Left lung (tissue), 14 donors: ENCODE measurements around the gene DAZL. TPM values are rescaled to one million over a fixed set of nuclear protein-coding genes. Genes with fewer than 3 reads are reported as not detected.

Experiments
- ATAC-seq: fragments of 200-7000 bp; cut with Tn5 transposase; one replicate; pipeline ENCODE4 v1.9.1; 2020; ENCODE audit warnings: moderate library complexity
- DNase-seq, 4 donors: peaks; one replicate each; pipeline ENCODE4 v3.0.0-alpha.2; 2013 to 2020
- H3K27ac ChIP-seq, 2 donors: fragments of 200-600 bp; sonication (generic) in 1 of 2; one replicate each; pipeline versions ENCODE4 v1.5.0 to v1.8.0; 2020 to 2021
- H3K27me3 ChIP-seq, 2 donors: fragments of 200-600 bp; sonication (generic) in 1 of 2; one replicate each; pipeline versions ENCODE4 v1.5.0 to v1.8.0; 2020 to 2021
- H3K36me3 ChIP-seq, 2 donors: fragments of 200-600 bp; sonication (generic) in 1 of 2; one replicate each; pipeline versions ENCODE4 v1.5.0 to v1.8.0; 2020 to 2021
- H3K4me1 ChIP-seq, 2 donors: fragments of 200-600 bp; one replicate each; pipeline ENCODE4 v1.8.0; 2021
- H3K4me3 ChIP-seq, 2 donors: fragments of 200-600 bp; sonication (generic) in 1 of 2; one replicate each; pipeline versions ENCODE4 v1.5.0 to v1.8.0; 2020 to 2021; ENCODE audit warnings: mild to moderate bottlenecking in 1 of 2
- H3K9me3 ChIP-seq, 2 donors: fragments of 200-600 bp; sonication (generic) in 1 of 2; one replicate each; pipeline versions ENCODE4 v1.5.0 to v1.8.0; 2020 to 2021
- CTCF ChIP-seq, 2 donors: fragments of 200-600 bp; sonication (generic) in 1 of 2; IDR thresholded peaks; one replicate each; pipeline versions ENCODE4 v1.5.0 to v1.8.0; 2021; ENCODE audit warnings: antibody characterized with exemption in 2 of 2
- intact Hi-C, 2 donors: fragments of 100-400 bp; cut with DNase I; formaldehyde crosslinking; loops; one replicate each; pipeline versions ENCODE4 v1.11.2 to v1.14.2; 2022
- long read RNA-seq, 12 donors: library from polyadenylated mRNA in 2 of 12; unstranded in 2 of 12; transcript quantifications; one replicate each; pipeline ENCODE4 v2.0.0 and lab custom pipeline, GENCODE V29; 2019 to 2026
- polyA plus RNA-seq, 6 donors: library from polyadenylated mRNA; unstranded; fragments of 120-200 nt; gene quantifications; one replicate each; pipeline ENCODE4 v1.2.1, GENCODE V29; 2013; ENCODE audit not compliant: insufficient read length in 6 of 6
- total RNA-seq, 2 donors: library from RNA; stranded (reverse); fragmentation: NEBNext Ultra II Directional; extraction: Animal tissue kit (Norgen Biotek cat#: 25700); gene quantifications; one replicate each; pipeline ENCODE4 v1.2.1, GENCODE V29; 2021
- donor health status: DM: no; HTN: yes; CAD: no.
- donor health status: DM: no; HTN: no; CAD: no.

Gene DAZL
- total RNA-seq, result not detected
- not detected for polyA plus RNA-seq
- long read RNA-seq, donor 1, result 0 reads
- long read RNA-seq, donor 2, result 0 reads
- long read RNA-seq, donor 3, result 0 reads
- long read RNA-seq, donor 4, result 0 reads
- long read RNA-seq, donor 5, result 0 reads
- long read RNA-seq, donor 6, result 0 reads
- long read RNA-seq, donor 7, result 0 reads
- long read RNA-seq, donor 8, result 0 reads
- long read RNA-seq, donor 9, result 0 reads
- long read RNA-seq, donor 10, result 0 reads
- long read RNA-seq, donor 11, result 0 reads
- long read RNA-seq, donor 12, result 0 reads

- TF ChIP-seq CTCF (IDR thresholded peaks at IDR 0.05), result no peak
- intact Hi-C loops, result loop anchor here in 1 of 2 donors (10.0 kb wide), 1 partner anchor 630 kb away; no protein-coding TSS in a partner anchor
- ATAC-seq, result no peak
- no peaks in the 10 kb centered on the region for H3K4me1 ChIP-seq
- peak in 1 of 4 donors; percentile 59 for DNase-seq
- no peak within 1 kb of the TSS for H3K4me3 ChIP-seq
- H3K36me3 ChIP-seq, result no peaks in the 10 kb centered on the region
- H3K27ac ChIP-seq, result no peak within 1 kb of the TSS
- no peaks in the 10 kb centered on the region for H3K9me3 ChIP-seq
- no peaks in the 10 kb centered on the region for H3K27me3 ChIP-seq
These were observed at the start of gene DAZL for GRCh38 chr3:16604887-16605602. DAZL (minus strand) TSS chr3:16605423; CDS start chr3:16605205, 218 bp downstream.

- intact Hi-C loops, result no loop called here
- Histone ChIP-seq H3K36me3 (no peaks in the 10 kb centered on the region), H3K9me3 (no peaks in the 10 kb centered on the region), H3K4me1 (no peaks in the 10 kb centered on the region), H3K4me3 (no peak overlapping the region), H3K27ac (no peak overlapping the region), H3K27me3 (no peaks in the 10 kb centered on the region)
- DNase-seq (no peak), ATAC-seq (no peak)
- no peak for TF ChIP-seq CTCF (IDR thresholded peaks at IDR 0.05)
These were observed 49.8 kb upstream of the DAZL start for GRCh38 chr3:16654976-16655375.

- TF ChIP-seq CTCF (IDR thresholded peaks at IDR 0.05), result no peak
- Histone ChIP-seq H3K36me3 (no peaks in the 10 kb centered on the region), H3K4me3 (no peak overlapping the region), H3K9me3 (no peaks in the 10 kb centered on the region), H3K27ac (no peak overlapping the region), H3K27me3 (no peaks in the 10 kb centered on the region), H3K4me1 (no peaks in the 10 kb centered on the region)
- intact Hi-C loops, result no loop called here
- ATAC-seq, result no peak
- no peak for DNase-seq
These were observed 48.5 kb upstream of the DAZL start for GRCh38 chr3:16653712-16654111.

- DNase-seq, result no peak
- Histone ChIP-seq H3K4me1 (no peaks in the 10 kb centered on the region), H3K9me3 (no peaks in the 10 kb centered on the region), H3K27ac (no peak overlapping the region), H3K36me3 (no peaks in the 10 kb centered on the region), H3K4me3 (no peak overlapping the region), H3K27me3 (no peaks in the 10 kb centered on the region)
- ATAC-seq, result no peak
- intact Hi-C loops, result no loop called here
- no peak for TF ChIP-seq CTCF (IDR thresholded peaks at IDR 0.05)
These were observed 42.4 kb upstream of the DAZL start for GRCh38 chr3:16647668-16648067.

- ATAC-seq, result no peak
- no peak overlapping the region for H3K27ac ChIP-seq
- H3K4me3 ChIP-seq, result no peak overlapping the region
- no peaks in the 10 kb centered on the region for H3K9me3 ChIP-seq
- DNase-seq, result no peak
- H3K4me1 ChIP-seq, result no peaks in the 10 kb centered on the region
- intact Hi-C loops, result no loop called here
- no peak for TF ChIP-seq CTCF (IDR thresholded peaks at IDR 0.05)
- no peaks in the 10 kb centered on the region for H3K27me3 ChIP-seq
- H3K36me3 ChIP-seq, result no peaks in the 10 kb centered on the region
These were observed 34.6 kb upstream of the DAZL start for GRCh38 chr3:16639806-16640205.
